Uterus (tissue), 4 donors: ENCODE results near the gene ZNF18. TPM values are rescaled to one million over a fixed set of nuclear protein-coding genes. Genes with fewer than 3 reads are reported as not detected.

Source experiments
- DNase-seq, 2 donors: peaks; one replicate each; pipeline ENCODE4 v3.0.0-alpha.2; 2019 to 2020
- H3K27ac ChIP-seq, 2 donors: fragments of 200-600 bp; sonication (generic); 1 replicate in 1 of 2; 2 replicates in 1 of 2; pipeline ENCODE4 v1.5.1; 2016 to 2018
- H3K27me3 ChIP-seq, 2 donors: fragments of 200-600 bp; sonication (generic); one replicate each; pipeline ENCODE4 v1.5.1; 2018 to 2019; ENCODE audit warnings: control low read depth in 1 of 2
- H3K36me3 ChIP-seq, 2 donors: fragments of 200-600 bp; sonication (generic); one replicate each; pipeline ENCODE4 v1.5.1; 2019; ENCODE audit warnings: control low read depth in 1 of 2
- H3K4me1 ChIP-seq, 2 donors: fragments of 200-600 bp; sonication (generic); one replicate each; pipeline ENCODE4 v1.5.1; 2018 to 2019; ENCODE audit warnings: control low read depth in 1 of 2
- H3K4me3 ChIP-seq, 2 donors: fragments of 200-600 bp; sonication (generic); 1 replicate in 1 of 2; 2 replicates in 1 of 2; pipeline ENCODE4 v1.5.1; 2018 to 2019; ENCODE audit warnings: mild to moderate bottlenecking in 1 of 2
- H3K9me3 ChIP-seq, 2 donors: fragments of 200-600 bp; sonication (generic); one replicate each; pipeline ENCODE4 v1.5.1; 2019; ENCODE audit warnings: control low read depth in 1 of 2
- POLR2A ChIP-seq, 2 donors: fragments of 450-650 bp; IDR thresholded peaks; one replicate each; pipeline ENCODE4 v1.6.1; 2016; ENCODE audit warnings: antibody characterized with exemption in 2 of 2, mild to moderate bottlenecking in 1 of 2, moderate library complexity in 1 of 2
- intact Hi-C: fragments of 100-400 bp; cut with DNase I; formaldehyde crosslinking; loops from one replicate; pipeline ENCODE4 v1.15.1; 2023; ENCODE audit warnings: low total_unique reads
- total RNA-seq, 4 donors: library from RNA; depleted of rRNA in 3 of 4; stranded (reverse); fragments of >200 nt in 3 of 4; gene quantifications; one replicate each; pipeline versions ENCODE4 v1.1.0 to v1.2.4, GENCODE V29; 2014 to 2023
- TF ChIP-seq, protein P1 (sequence below), 4 experiments: fragments of 200-600 bp in 2 of 4; fragments of 450-650 bp in 2 of 4; sonication (generic) in 2 of 4; IDR thresholded peaks; one replicate each; pipeline ENCODE4 v1.5.1; 2016 to 2019; ENCODE audit warnings: antibody characterized with exemption in 4 of 4, mild to moderate bottlenecking in 2 of 4, moderate library complexity in 1 of 4
- donor health status: DM: yes; HTN: yes; CAD: no.

The ZNF18 gene
- total RNA-seq, 4 donors from 2014 or later = 1.2 to 43.8 (median 16.5) TPM

DNA sequence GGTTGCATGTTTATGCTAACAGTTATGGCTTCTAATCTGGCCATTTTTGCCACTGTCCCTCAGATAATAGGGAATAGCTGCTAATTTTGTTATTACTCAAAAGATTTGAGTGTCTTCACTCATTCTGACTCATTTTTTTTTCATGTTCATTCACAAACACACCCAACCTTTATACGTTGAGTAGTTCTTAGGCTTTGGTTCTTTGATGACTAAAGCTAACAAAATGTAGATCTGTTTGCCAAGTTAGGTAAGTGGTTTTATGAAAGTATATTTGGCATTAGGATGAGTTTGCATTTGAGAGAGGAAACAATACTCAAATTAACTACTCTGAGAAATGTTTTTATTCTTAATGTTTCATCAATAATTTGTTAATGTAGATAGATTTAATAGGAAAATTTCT is 27.1 kb upstream of the ZNF18 start:
- no peak for DNase-seq
- H3K4me3 ChIP-seq = no peak overlapping the region
- intact Hi-C loops = no loop called here
- no peak overlapping the region for H3K27ac ChIP-seq
- peaks cover 0 to 5% of the 10 kb centered on the region in 2 donors for H3K4me1 ChIP-seq
- no peak for TF ChIP-seq POLR2A (IDR thresholded peaks at IDR 0.05)
- TF ChIP-seq, protein P1, sequence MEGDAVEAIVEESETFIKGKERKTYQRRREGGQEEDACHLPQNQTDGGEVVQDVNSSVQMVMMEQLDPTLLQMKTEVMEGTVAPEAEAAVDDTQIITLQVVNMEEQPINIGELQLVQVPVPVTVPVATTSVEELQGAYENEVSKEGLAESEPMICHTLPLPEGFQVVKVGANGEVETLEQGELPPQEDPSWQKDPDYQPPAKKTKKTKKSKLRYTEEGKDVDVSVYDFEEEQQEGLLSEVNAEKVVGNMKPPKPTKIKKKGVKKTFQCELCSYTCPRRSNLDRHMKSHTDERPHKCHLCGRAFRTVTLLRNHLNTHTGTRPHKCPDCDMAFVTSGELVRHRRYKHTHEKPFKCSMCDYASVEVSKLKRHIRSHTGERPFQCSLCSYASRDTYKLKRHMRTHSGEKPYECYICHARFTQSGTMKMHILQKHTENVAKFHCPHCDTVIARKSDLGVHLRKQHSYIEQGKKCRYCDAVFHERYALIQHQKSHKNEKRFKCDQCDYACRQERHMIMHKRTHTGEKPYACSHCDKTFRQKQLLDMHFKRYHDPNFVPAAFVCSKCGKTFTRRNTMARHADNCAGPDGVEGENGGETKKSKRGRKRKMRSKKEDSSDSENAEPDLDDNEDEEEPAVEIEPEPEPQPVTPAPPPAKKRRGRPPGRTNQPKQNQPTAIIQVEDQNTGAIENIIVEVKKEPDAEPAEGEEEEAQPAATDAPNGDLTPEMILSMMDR (IDR thresholded peaks at IDR 0.05) = no peak
- no peaks in the 10 kb centered on the region for H3K36me3 ChIP-seq
- H3K27me3 ChIP-seq = no peaks in the 10 kb centered on the region
- H3K9me3 ChIP-seq = no peaks in the 10 kb centered on the region

DNA sequence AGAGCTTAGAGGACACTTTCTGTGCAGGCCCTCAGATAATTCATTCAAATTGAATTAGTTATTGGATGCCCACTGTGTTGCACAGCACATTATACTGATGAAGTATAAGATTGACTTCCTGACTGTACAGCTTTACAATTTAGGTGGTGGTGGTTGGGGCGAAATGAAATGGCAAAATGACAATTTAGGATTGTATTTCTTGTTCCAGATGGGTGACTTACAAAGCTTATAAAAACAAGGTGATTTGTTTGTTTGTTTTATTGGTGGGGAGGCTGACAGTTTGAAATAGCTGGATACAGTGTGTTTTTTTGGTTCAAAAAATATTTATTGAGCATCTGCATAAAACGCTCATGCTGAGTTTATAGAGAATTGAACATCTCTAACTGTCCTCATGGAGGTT is 25.0 kb upstream of the ZNF18 start:
- DNase-seq = no peak
- Histone ChIP-seq H3K4me1 (peaks cover 0 to 5% of the 10 kb centered on the region in 2 donors), H3K36me3 (no peaks in the 10 kb centered on the region), H3K27me3 (no peaks in the 10 kb centered on the region), H3K4me3 (no peak overlapping the region), H3K27ac (no peak overlapping the region), H3K9me3 (no peaks in the 10 kb centered on the region)
- TF ChIP-seq POLR2A (IDR thresholded peaks at IDR 0.05) = no peak
- TF ChIP-seq, protein P1 (IDR thresholded peaks at IDR 0.05) = no peak
- intact Hi-C loops = no loop called here

DNA sequence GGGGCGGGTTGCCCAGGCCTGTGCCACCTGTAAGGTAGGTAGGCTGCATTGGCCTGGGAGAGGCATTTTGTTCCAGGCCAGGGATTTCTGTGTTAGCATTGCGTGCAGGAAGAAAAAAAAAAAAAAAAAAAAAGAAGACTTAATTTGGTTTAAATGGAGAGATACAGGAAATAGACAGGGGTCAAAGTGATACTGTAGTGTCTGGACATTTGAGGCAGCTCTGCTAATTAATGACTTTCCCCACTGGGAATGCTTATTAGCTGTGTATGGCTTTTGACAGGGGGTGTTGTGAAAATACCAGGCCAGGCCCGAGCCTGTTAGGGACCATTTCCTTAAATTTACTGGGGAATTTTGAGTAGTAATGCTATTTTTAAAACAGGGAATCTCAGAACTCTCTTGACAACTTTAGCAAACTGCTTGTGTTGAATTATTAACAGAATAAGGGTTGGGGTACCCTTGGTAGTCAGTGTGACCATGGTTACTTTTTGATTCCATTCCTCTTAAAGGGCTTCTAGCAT is 24.4 kb upstream of the ZNF18 start:
- intact Hi-C loops = no loop called here
- DNase-seq = no peak
- TF ChIP-seq POLR2A (IDR thresholded peaks at IDR 0.05) = no peak
- TF ChIP-seq, protein P1 (IDR thresholded peaks at IDR 0.05) = no peak

DNA sequence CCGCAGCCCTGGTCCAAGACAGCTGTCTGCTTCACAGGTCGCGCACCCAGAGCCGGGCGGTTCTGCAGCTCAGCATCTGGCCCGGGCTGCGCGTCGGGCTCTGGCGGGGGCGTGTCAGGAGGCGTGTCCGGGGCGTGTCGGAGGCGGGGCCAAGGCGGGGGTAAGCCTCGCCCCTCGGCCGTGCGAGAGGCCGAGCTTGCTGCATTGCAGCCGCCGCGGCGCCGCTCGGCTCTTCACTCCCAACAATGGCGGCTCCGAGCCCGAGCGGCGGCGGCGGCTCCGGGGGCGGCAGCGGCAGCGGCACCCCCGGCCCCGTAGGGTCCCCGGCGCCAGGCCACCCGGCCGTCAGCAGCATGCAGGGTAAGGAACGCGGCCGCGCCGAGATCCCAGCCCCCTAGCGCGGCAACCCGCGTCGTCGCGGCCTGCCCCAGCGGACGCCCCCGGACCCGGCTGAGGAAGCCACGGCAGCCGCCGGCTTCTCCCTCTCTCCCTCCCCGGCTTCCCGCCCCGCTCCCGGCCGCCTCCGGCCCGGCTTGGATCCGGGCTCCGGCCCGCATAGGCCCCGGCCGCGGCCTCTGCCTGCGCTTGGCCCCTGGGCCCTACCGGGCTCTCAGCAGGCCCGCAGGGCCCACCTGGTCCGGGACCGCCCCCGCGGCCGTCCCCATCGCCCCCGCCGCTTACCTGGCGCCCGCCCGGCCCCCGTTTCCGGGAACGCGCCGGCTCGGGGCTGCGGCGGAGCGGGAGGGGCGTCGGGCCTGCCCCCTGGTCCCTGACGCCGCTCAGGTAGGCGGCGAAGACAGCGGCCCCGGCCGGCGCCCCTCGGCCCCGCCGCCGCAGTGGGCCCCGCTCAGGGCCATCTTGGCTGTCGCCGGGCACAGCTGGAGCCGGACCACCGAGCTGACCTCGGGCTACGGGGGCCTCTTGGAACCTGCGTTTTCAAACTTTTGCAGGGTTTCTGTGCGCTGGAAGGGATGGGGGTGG is 23.7 kb upstream of the ZNF18 start, which contains the start of gene MAP2K4:
Gene MAP2K4, plus strand, starts transcription at position 236 of the 981 bp plus-strand sequence. Its CDS starts 10 bp downstream, at position 246.
- H3K27ac ChIP-seq = peak within 1 kb of the TSS; percentile 82 to 88
- TF ChIP-seq, protein P1 (IDR thresholded peaks at IDR 0.05) = peak in 2 of 4 experiments; percentile 11 to 12
- TF ChIP-seq POLR2A (IDR thresholded peaks at IDR 0.05) = peak; percentile 88 to 95
- H3K36me3 ChIP-seq = no peaks in the 10 kb centered on the region
- intact Hi-C loops = no loop called here
- H3K9me3 ChIP-seq = no peaks in the 10 kb centered on the region
- H3K4me3 ChIP-seq = peak within 1 kb of the TSS; percentile 52 to 98
- DNase-seq = peak; percentile 88 to 97
- H3K4me1 ChIP-seq = peaks cover 0 to 5% of the 10 kb centered on the region in 2 donors
- no peaks in the 10 kb centered on the region for H3K27me3 ChIP-seq

More for the DNA sequence above, 24.4 kb upstream of the ZNF18 start:
- Histone ChIP-seq H3K4me3 (peak overlapping the region; percentile 52 to 98), H3K27me3 (no peaks in the 10 kb centered on the region), H3K4me1 (peaks cover 0 to 5% of the 10 kb centered on the region in 2 donors), H3K36me3 (no peaks in the 10 kb centered on the region), H3K27ac (peak overlapping the region; percentile 82 to 88), H3K9me3 (no peaks in the 10 kb centered on the region)

DNA sequence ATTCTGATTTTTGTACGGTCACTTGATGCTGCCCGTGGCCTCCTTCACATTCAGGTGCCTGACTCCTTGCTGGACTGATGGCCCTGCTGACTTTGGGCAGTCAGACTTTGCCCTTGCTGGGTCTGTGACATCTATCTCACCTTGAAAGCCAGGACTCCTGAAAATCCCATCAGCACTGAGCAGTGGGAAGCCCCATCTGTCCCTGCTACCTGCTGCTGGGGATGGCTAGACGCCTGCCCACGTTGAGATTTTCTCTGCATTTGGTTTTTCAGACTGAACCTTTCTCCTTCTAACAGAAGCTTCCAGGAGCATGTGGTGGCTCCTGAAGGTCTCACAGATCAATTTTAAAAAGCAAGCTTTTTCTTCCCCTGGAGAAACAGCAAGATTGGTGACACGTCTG is 10.2 kb upstream of the ZNF18 start:
- peaks cover 0 to 4% of the 10 kb centered on the region in 2 donors for H3K27me3 ChIP-seq
- H3K36me3 ChIP-seq = no peaks in the 10 kb centered on the region
- H3K4me1 ChIP-seq = no peaks in the 10 kb centered on the region
- DNase-seq = no peak
- no peak overlapping the region for H3K4me3 ChIP-seq
- intact Hi-C loops = no loop called here
- TF ChIP-seq POLR2A (IDR thresholded peaks at IDR 0.05) = no peak
- H3K9me3 ChIP-seq = no peaks in the 10 kb centered on the region
- H3K27ac ChIP-seq = no peak overlapping the region
